Caco-2 (cell line): Measurements from ENCODE around the gene ADAMTS19. TPM values are rescaled to one million over a fixed set of nuclear protein-coding genes. Genes with fewer than 3 reads are reported as not detected.
A peak's percentile ranks its signal among the peaks of the same experiment; 100 is the strongest.

Experiments used
- BruUV-seq: library from RNA; stranded (reverse); fragments of 400-500 nt; replicated peaks from 2 replicates; lab custom pipeline; 2021; lab: Mats Ljungman, UMichigan
- CTCF ChIA-PET: fragments of 300-600 bp; sonication (Branson Sonifier 250); formaldehyde crosslinking; loops from one replicate; lab custom pipeline; 2022; ENCODE audit warnings: antibody characterized with exemption; lab: Charles Lee
- POLR2A ChIA-PET: fragments of 300-600 bp; sonication (Branson Sonifier 250); formaldehyde crosslinking; loops from one replicate; lab custom pipeline; 2022; ENCODE audit warnings: antibody characterized with exemption; lab: Charles Lee
- DNase-seq, 2 experiments: peaks; one replicate each; pipeline versions ENCODE4 v3.0.0 to v3.0.0-alpha.2; 2020 to 2022
- H3K27me3 ChIP-seq: replicated peaks from 2 replicates; pipeline ENCODE4 v1.6.0; 2011; ENCODE audit warnings: low read length; ENCODE audit not compliant: control insufficient read depth, insufficient read depth
- H3K36me3 ChIP-seq: 2 replicates; pipeline ENCODE4 v1.5.1; 2011; ENCODE audit warnings: low read length; ENCODE audit not compliant: control insufficient read depth, insufficient read depth
- H3K4me1 ChIP-seq: fragments of 250-450 bp; sonication (Bioruptor Pico); 2 replicates; pipeline ENCODE4 v1.5.1; 2020; ENCODE audit warnings: mild to moderate bottlenecking
- H3K4me3 ChIP-seq: 2 replicates; pipeline ENCODE4 v1.5.1; 2011; ENCODE audit warnings: low read depth, mild to moderate bottlenecking, control low read depth, low read length
- H3K9me3 ChIP-seq: fragments of 250-450 bp; sonication (Bioruptor Pico); 2 replicates; pipeline ENCODE4 v1.5.1; 2020; ENCODE audit warnings: mild to moderate bottlenecking, moderate library complexity
- H3K27ac Mint-ChIP-seq: one replicate; pipeline ENCODE4 v1.8.0; 2022; ENCODE audit warnings: mixed read lengths; ENCODE audit not compliant: unreplicated experiment
- H3K27me3 Mint-ChIP-seq: one replicate; pipeline ENCODE4 v1.8.0; 2022; ENCODE audit warnings: mixed read lengths; ENCODE audit not compliant: insufficient read depth, unreplicated experiment
- H3K36me3 Mint-ChIP-seq: one replicate; pipeline ENCODE4 v1.8.0; 2022; ENCODE audit warnings: mild to moderate bottlenecking, mixed read lengths; ENCODE audit not compliant: insufficient read depth, unreplicated experiment
- H3K4me1 Mint-ChIP-seq: one replicate; pipeline ENCODE4 v1.8.0; 2022; ENCODE audit warnings: low read depth, mixed read lengths; ENCODE audit not compliant: unreplicated experiment
- H3K4me3 Mint-ChIP-seq: one replicate; pipeline ENCODE4 v1.8.0; 2022; ENCODE audit warnings: mild to moderate bottlenecking, moderate library complexity, mixed read lengths; ENCODE audit not compliant: unreplicated experiment
- H3K9me3 Mint-ChIP-seq: one replicate; pipeline ENCODE4 v1.8.0; 2022; ENCODE audit warnings: mixed read lengths; ENCODE audit not compliant: unreplicated experiment
- CTCF ChIP-seq, 2 experiments: fragments of 200-600 bp in 1 of 2; IDR thresholded peaks; 1 replicate in 1 of 2; 2 replicates in 1 of 2; pipeline versions ENCODE4 v1.5.1 to v1.8.0; 2011 to 2022; ENCODE audit warnings: antibody characterized with exemption in 1 of 2, control low read depth in 1 of 2, inconsistent platforms in 1 of 2, low read depth in 1 of 2, low read length in 1 of 2, mild to moderate bottlenecking in 1 of 2, moderate library complexity in 1 of 2; ENCODE audit not compliant: insufficient read depth in 1 of 2, severe bottlenecking in 1 of 2, unreplicated experiment in 1 of 2
- intact Hi-C: fragments of 100-400 bp; cut with micrococcal nuclease; formaldehyde crosslinking; loops from one replicate; pipeline ENCODE4 v1.10.0; 2022; ENCODE audit not compliant: unreplicated experiment
- total RNA-seq: library from RNA; stranded (reverse); gene quantifications from 2 replicates; pipeline ENCODE4 v1.2.3, GENCODE V29; 2022

The ADAMTS19 gene
- total RNA-seq, 1 experiment from 2014 or later = 0.95 TPM

GRCh38 chr5:129460936-129461710, 1.0 kb downstream of the ADAMTS19 start:
- TF ChIP-seq CTCF (IDR thresholded peaks at IDR 0.05; ENCODE audit: insufficient read depth in 1 of 2, low read depth in 1 of 2, low read length in 1 of 2, severe bottlenecking in 1 of 2, unreplicated experiment in 1 of 2) = peak; percentile 60 to 80
- Mint-ChIP-seq H3K36me3 (peaks cover 17% of the 10 kb centered on the region), H3K4me1 (no peaks in the 10 kb centered on the region), H3K9me3 (no peaks in the 10 kb centered on the region), H3K27me3 (peaks cover 29% of the 10 kb centered on the region), H3K27ac (peak overlapping the region; percentile 31), H3K4me3 (peak overlapping the region; percentile 78)
- H3K4me1 ChIP-seq = no peaks in the 10 kb centered on the region; the same call in 1 of the 2 replicates
- POLR2A ChIA-PET = no interaction called here
- H3K9me3 ChIP-seq = no peaks in the 10 kb centered on the region
- CTCF ChIA-PET = interaction anchor here (0.7 to 0.8 kb wide), 3 partner anchors 39 to 421 kb away, joined by 3 to 6 read pairs (median 5); no protein-coding TSS in a partner anchor
- DNase-seq = peak; percentile 63 to 76
- peak overlapping the region; percentile 40 for H3K4me3 ChIP-seq
- BruUV-seq = no TSS peak
- H3K27me3 ChIP-seq = peaks cover 3% of the 10 kb centered on the region
- no peaks in the 10 kb centered on the region for H3K36me3 ChIP-seq
- intact Hi-C loops = loop anchor here (1.0 to 10.0 kb wide), 3 partner anchors 49 to 307 kb away; no protein-coding TSS in a partner anchor

GRCh38 chr5:129461711-129462332, 1.7 kb downstream of the ADAMTS19 start:
- BruUV-seq = no TSS peak
- ChIA-PET CTCF (no interaction called here), POLR2A (no interaction called here)
- Mint-ChIP-seq H3K4me1 (no peaks in the 10 kb centered on the region), H3K4me3 (peak overlapping the region; percentile 78), H3K36me3 (peaks cover 18% of the 10 kb centered on the region), H3K9me3 (no peaks in the 10 kb centered on the region), H3K27ac (peak overlapping the region; percentile 31), H3K27me3 (peaks cover 30% of the 10 kb centered on the region)
- Histone ChIP-seq H3K27me3 (peaks cover 3% of the 10 kb centered on the region), H3K4me3 (peak overlapping the region; percentile 40), H3K9me3 (no peaks in the 10 kb centered on the region), H3K36me3 (no peaks in the 10 kb centered on the region), H3K4me1 (no peaks in the 10 kb centered on the region; the same call in 1 of the 2 replicates)
- intact Hi-C loops = loop anchor here (1.0 to 10.0 kb wide), 3 partner anchors 50 to 306 kb away; no protein-coding TSS in a partner anchor
- DNase-seq = no peak
- no peak for TF ChIP-seq CTCF (IDR thresholded peaks at IDR 0.05; ENCODE audit: insufficient read depth in 1 of 2, low read depth in 1 of 2, low read length in 1 of 2, severe bottlenecking in 1 of 2, unreplicated experiment in 1 of 2)

GRCh38 chr5:129465776-129466344, 5.8 kb downstream of the ADAMTS19 start:
- ChIA-PET CTCF (no interaction called here), POLR2A (no interaction called here)
- Histone ChIP-seq H3K9me3 (no peaks in the 10 kb centered on the region), H3K36me3 (no peaks in the 10 kb centered on the region), H3K4me3 (no peak overlapping the region), H3K4me1 (no peaks in the 10 kb centered on the region; the same call in 1 of the 2 replicates), H3K27me3 (0 out of 2 replicates have a peak, but pooled peaks cover 1% of the 10 kb centered on the region)
- H3K4me3 Mint-ChIP-seq = no peak overlapping the region
- peaks cover 16% of the 10 kb centered on the region for H3K27me3 Mint-ChIP-seq
- intact Hi-C loops = loop anchor here (10.0 kb wide), 1 partner anchor 101 kb away; no protein-coding TSS in a partner anchor
- no peak for TF ChIP-seq CTCF (IDR thresholded peaks at IDR 0.05; ENCODE audit: insufficient read depth in 1 of 2, low read depth in 1 of 2, low read length in 1 of 2, severe bottlenecking in 1 of 2, unreplicated experiment in 1 of 2)
- no peak for DNase-seq
- no peaks in the 10 kb centered on the region for H3K4me1 Mint-ChIP-seq
- no peaks in the 10 kb centered on the region for H3K9me3 Mint-ChIP-seq
- no TSS peak for BruUV-seq
- H3K27ac Mint-ChIP-seq = no peak overlapping the region
- peaks cover 18% of the 10 kb centered on the region for H3K36me3 Mint-ChIP-seq
